Ishikawa (cell line): ENCODE data around the gene SH3PXD2A.

ENCODE experiments used
- CEBPB ChIP-seq: IDR thresholded peaks from 2 replicates; pipeline ENCODE4 v1.6.1; 2012
- CREB1 ChIP-seq: IDR thresholded peaks from 2 replicates; pipeline ENCODE4 v1.6.1; 2012; ENCODE audit warnings: low read depth
- EGR1 ChIP-seq: IDR thresholded peaks from 2 replicates; pipeline ENCODE4 v1.6.1; 2012
- EP300 ChIP-seq: IDR thresholded peaks from 2 replicates; pipeline ENCODE4 v1.6.1; 2012; ENCODE audit warnings: borderline replicate concordance
- FOXM1 ChIP-seq: IDR thresholded peaks from 2 replicates; pipeline ENCODE4 v1.6.1; 2012; ENCODE audit warnings: low read depth, borderline replicate concordance
- NFIC ChIP-seq: IDR thresholded peaks from 2 replicates; pipeline ENCODE4 v1.6.1; 2012
- RAD21 ChIP-seq: IDR thresholded peaks from 2 replicates; pipeline ENCODE4 v1.6.1; 2012; ENCODE audit warnings: low read depth
- TAF1 ChIP-seq: IDR thresholded peaks from 2 replicates; pipeline ENCODE4 v1.6.1; 2012; ENCODE audit warnings: low read depth, mild to moderate bottlenecking
- TCF12 ChIP-seq: IDR thresholded peaks from 2 replicates; pipeline ENCODE4 v1.6.1; 2012; ENCODE audit warnings: low read depth
- TEAD4 ChIP-seq: IDR thresholded peaks from 2 replicates; pipeline ENCODE4 v1.6.1; 2012
- YY1 ChIP-seq: IDR thresholded peaks from 2 replicates; pipeline ENCODE4 v1.6.1; 2012; ENCODE audit warnings: low read depth
- ZBTB7A ChIP-seq: IDR thresholded peaks from 2 replicates; pipeline ENCODE4 v1.6.1; 2012; ENCODE audit warnings: low read depth
- TF ChIP-seq, protein P1 (sequence below): IDR thresholded peaks from 2 replicates; pipeline ENCODE4 v1.6.1; 2012; ENCODE audit warnings: low read depth, mild to moderate bottlenecking
- TF ChIP-seq, protein P2 (sequence below): IDR thresholded peaks from 2 replicates; pipeline ENCODE4 v1.6.1; 2012
- TF ChIP-seq, protein P3 (sequence below): IDR thresholded peaks from 2 replicates; pipeline ENCODE4 v1.6.1; 2012

The SH3PXD2A gene

DNA sequence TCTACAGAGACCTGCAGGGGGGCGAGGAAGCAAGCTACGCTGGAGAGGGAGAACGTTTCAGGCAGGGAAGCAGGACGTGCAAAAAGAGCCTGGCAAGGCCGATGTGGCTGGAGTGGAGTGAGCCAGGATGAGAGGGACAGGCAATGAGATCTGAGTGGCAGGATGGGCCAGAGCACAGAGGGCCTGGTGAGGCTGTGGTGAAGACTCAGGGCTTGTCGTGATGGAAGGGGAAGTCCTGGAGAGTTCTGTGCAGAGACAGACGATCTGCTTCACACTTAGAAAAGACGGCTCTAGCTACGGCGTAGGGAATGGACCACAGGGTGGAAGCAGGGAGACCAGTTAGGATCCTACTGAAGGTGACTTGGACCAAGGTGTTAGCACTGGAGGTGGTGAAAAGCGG, 87.0 kb downstream of the SH3PXD2A start:
- TF ChIP-seq FOXM1 (no peak), CREB1 (no peak), EGR1 (no peak), NFIC (no peak)

DNA sequence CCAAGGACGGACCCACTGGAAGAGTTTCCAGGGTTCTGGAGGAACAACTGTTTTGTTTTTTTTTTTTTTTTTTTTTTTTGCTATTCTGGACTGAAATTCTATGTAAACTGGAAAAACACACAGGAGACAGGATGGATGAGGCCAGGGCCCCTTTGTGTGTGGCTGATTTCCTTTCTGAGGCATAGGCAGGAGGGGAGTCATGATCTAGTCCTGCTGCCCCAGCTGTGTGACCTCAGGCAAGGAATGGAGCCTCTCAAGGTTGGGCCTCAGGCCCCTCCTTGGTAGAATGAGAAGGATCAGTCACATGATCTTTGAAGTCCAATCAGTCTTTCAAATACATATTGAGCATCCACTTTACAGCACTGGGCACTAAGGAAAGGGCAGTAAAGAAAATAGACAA, 87.6 kb downstream of the SH3PXD2A start:
- TF ChIP-seq, protein P1, sequence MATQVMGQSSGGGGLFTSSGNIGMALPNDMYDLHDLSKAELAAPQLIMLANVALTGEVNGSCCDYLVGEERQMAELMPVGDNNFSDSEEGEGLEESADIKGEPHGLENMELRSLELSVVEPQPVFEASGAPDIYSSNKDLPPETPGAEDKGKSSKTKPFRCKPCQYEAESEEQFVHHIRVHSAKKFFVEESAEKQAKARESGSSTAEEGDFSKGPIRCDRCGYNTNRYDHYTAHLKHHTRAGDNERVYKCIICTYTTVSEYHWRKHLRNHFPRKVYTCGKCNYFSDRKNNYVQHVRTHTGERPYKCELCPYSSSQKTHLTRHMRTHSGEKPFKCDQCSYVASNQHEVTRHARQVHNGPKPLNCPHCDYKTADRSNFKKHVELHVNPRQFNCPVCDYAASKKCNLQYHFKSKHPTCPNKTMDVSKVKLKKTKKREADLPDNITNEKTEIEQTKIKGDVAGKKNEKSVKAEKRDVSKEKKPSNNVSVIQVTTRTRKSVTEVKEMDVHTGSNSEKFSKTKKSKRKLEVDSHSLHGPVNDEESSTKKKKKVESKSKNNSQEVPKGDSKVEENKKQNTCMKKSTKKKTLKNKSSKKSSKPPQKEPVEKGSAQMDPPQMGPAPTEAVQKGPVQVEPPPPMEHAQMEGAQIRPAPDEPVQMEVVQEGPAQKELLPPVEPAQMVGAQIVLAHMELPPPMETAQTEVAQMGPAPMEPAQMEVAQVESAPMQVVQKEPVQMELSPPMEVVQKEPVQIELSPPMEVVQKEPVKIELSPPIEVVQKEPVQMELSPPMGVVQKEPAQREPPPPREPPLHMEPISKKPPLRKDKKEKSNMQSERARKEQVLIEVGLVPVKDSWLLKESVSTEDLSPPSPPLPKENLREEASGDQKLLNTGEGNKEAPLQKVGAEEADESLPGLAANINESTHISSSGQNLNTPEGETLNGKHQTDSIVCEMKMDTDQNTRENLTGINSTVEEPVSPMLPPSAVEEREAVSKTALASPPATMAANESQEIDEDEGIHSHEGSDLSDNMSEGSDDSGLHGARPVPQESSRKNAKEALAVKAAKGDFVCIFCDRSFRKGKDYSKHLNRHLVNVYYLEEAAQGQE, result no peak
- no peak for TF ChIP-seq TEAD4
- TF ChIP-seq RAD21, result no peak
- TF ChIP-seq, protein P2, sequence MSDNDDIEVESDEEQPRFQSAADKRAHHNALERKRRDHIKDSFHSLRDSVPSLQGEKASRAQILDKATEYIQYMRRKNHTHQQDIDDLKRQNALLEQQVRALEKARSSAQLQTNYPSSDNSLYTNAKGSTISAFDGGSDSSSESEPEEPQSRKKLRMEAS, result no peak
- TF ChIP-seq, protein P3, sequence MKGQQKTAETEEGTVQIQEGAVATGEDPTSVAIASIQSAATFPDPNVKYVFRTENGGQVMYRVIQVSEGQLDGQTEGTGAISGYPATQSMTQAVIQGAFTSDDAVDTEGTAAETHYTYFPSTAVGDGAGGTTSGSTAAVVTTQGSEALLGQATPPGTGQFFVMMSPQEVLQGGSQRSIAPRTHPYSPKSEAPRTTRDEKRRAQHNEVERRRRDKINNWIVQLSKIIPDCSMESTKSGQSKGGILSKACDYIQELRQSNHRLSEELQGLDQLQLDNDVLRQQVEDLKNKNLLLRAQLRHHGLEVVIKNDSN, result no peak
- TF ChIP-seq NFIC, result no peak
- TF ChIP-seq EGR1, result no peak
- no peak for TF ChIP-seq TAF1
- no peak for TF ChIP-seq ZBTB7A
- TF ChIP-seq FOXM1, result no peak
- no peak for TF ChIP-seq CEBPB

DNA sequence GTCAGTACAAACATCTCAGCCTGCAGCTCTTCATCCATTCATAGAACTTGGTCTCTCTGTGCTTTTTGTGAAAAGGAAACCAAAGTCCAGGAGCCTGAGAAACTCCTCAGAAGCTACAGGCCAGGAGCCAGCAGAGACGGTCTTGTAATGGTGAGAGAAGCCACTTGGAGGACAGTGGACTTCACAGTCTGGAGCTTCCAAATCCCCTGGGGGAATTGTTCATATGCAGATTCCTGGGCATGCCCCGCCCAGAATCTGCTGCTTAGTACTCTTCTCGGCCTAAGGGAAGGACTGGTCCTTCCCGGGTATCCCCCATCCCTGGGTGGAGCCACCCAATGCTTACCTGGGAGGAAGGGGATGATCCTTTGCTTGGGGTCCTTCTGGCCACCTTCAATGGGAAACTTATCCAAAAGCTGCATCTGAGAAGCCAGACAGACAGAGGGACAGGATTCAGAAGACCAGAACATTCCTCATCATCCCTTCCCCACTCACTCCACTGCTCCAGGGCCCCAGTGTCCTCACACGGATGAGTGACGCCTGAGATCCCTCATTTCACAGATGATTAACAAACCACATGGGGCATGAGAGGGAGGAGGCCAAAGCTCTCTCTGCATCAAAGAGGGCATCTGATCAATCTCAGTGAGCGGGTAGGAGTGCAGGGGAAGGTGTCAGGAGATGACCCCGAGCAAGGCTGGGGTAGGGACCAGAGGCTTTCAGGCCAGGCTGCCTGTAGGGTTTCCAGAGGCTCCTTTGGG, 88.4 kb downstream of the SH3PXD2A start:
- TF ChIP-seq EP300 (no peak), FOXM1 (no peak)

DNA sequence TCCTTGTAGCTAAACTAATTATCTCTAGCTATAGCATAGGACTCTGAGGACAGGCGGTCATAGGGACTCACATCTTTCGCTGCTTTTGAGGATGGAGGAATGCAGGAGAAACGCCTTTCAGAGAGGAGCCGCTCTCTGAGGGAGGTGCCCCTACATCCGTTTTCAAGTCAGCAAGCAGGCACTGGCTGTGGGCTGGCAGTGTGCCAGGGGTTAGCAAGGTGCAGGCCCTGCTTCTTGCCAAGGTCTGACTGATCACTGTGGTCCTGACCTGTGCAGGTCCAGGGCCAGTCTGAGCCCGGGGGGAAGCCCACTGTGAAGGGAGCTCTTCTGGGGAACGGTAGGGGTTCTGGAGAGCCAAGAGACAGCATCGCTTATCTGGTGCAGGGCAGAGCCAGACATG, 89.4 kb downstream of the SH3PXD2A start:
- TF ChIP-seq NFIC (peak; percentile 81), TAF1 (no peak)

DNA sequence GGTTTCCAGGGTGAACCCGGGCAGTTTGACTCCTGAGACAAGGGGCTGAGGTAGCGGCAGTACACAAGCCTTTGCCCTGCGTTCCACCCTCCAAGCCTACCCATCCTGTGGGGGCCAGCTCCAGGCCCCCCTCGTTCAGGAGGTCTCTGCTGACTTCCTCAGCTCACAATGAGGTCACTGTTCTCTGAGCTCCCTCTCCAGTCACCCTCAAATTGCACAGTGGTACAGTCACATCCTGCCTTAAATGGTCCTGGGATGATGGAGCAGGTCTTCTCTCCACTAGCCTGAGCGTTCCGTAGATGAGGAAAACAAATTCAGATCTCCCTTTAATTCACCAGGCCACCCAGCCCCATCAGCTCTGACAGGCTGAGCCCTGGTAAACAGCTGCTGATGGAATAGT, 90.2 kb downstream of the SH3PXD2A start:
- TF ChIP-seq FOXM1, result no peak
- TF ChIP-seq YY1, result no peak
- TF ChIP-seq NFIC, result no peak
- TF ChIP-seq CEBPB, result no peak
- TF ChIP-seq EGR1, result no peak
- TF ChIP-seq, protein P3, result no peak
- no peak for TF ChIP-seq TEAD4
- no peak for TF ChIP-seq ZBTB7A
- TF ChIP-seq, protein P2, result no peak
- TF ChIP-seq EP300, result no peak
- no peak for TF ChIP-seq RAD21
- TF ChIP-seq, protein P1, result no peak

DNA sequence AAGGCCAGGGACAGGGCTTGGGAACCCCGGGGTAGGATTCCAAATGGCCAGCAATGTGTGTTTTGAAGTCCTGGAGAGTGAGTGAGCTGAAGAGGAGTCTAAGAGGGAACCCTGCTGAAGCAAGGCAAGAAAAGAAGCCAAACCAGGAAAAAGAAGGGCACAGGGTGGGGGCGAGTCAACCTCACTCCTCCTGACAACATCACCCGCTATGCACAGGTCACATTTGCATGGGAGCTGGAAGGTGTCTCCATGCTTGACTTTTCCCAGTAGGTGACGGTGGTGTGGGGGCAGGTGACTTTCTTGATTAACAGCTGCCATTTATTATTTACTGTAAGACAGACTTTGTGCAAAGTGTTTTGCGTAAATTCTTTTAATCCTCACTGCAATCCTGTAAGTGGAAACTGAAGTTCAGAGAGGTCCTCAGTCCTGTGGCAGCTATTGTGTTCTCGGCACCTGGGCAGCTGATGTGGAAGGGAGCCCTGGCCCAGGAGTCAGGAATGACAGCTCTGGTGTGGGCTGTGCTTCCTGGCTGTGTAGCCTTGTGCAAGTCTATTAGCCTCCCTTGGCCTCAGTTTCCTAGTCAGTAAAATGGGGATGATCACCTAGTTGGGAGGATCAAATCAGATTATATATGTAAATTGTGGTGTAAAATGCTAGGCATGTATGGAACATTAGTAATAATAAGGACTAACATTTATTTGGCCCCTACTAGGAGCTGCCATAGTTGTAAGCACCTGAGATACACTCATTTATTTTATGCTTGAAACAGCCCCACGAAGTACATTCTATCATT, 90.9 kb downstream of the SH3PXD2A start:
- TF ChIP-seq NFIC, result no peak
- TF ChIP-seq CEBPB, result no peak
- no peak for TF ChIP-seq TCF12
- no peak for TF ChIP-seq FOXM1
